Measurements from ENCODE around the gene MNX1.

The MNX1 gene

GRCh38 chr7:156963472-156963871 is 47.0 kb downstream of the MNX1 start:
- Histone ChIP-seq H3K27me3 (no peaks in the 10 kb centered on the region), H3K4me1 (no peaks in the 10 kb centered on the region), H3K9me3 (no peaks in the 10 kb centered on the region), H3K4me3 (ENCODE audit: low read depth, low read length) (no peak overlapping the region), H3K36me3 (peaks cover 93% of the 10 kb centered on the region)
- DNase-seq = no peak
- no peak for TF ChIP-seq CTCF (IDR thresholded peaks at IDR 0.05; ENCODE audit: low read depth, low read length)

GRCh38 chr7:156962897-156963296 is 47.6 kb downstream of the MNX1 start:
- no peak for TF ChIP-seq CTCF (IDR thresholded peaks at IDR 0.05; ENCODE audit: low read depth, low read length)
- Histone ChIP-seq H3K4me1 (no peaks in the 10 kb centered on the region), H3K9me3 (no peaks in the 10 kb centered on the region), H3K27me3 (no peaks in the 10 kb centered on the region), H3K4me3 (ENCODE audit: low read depth, low read length) (no peak overlapping the region), H3K36me3 (peaks cover 94% of the 10 kb centered on the region)
- no peak for DNase-seq

- H3K36me3 ChIP-seq = peaks cover 93% of the 10 kb centered on the region
- no peak for DNase-seq
- no peaks in the 10 kb centered on the region for H3K9me3 ChIP-seq
- no peaks in the 10 kb centered on the region for H3K27me3 ChIP-seq
- H3K4me3 ChIP-seq (ENCODE audit: low read depth, low read length) = no peak overlapping the region
- no peaks in the 10 kb centered on the region for H3K4me1 ChIP-seq
- no peak for TF ChIP-seq CTCF (IDR thresholded peaks at IDR 0.05; ENCODE audit: low read depth, low read length)
These were observed 48.3 kb downstream of the MNX1 start for GRCh38 chr7:156962145-156962544.

GRCh38 chr7:156956727-156957126 is 53.7 kb downstream of the MNX1 start:
- H3K4me3 ChIP-seq (ENCODE audit: low read depth, low read length) = no peak overlapping the region
- DNase-seq = no peak
- H3K9me3 ChIP-seq = no peaks in the 10 kb centered on the region
- H3K27me3 ChIP-seq = no peaks in the 10 kb centered on the region
- peaks cover 91% of the 10 kb centered on the region for H3K36me3 ChIP-seq
- no peak for TF ChIP-seq CTCF (IDR thresholded peaks at IDR 0.05; ENCODE audit: low read depth, low read length)
- peaks cover 3% of the 10 kb centered on the region; the same call in 1 of the 2 replicates for H3K4me1 ChIP-seq

GRCh38 chr7:156954941-156955340 is 55.5 kb downstream of the MNX1 start:
- H3K36me3 ChIP-seq = peaks cover 74% of the 10 kb centered on the region
- H3K9me3 ChIP-seq = no peaks in the 10 kb centered on the region
- TF ChIP-seq CTCF (IDR thresholded peaks at IDR 0.05; ENCODE audit: low read depth, low read length) = no peak
- peaks cover 3% of the 10 kb centered on the region; the same call in 1 of the 2 replicates for H3K4me1 ChIP-seq
- H3K4me3 ChIP-seq (ENCODE audit: low read depth, low read length) = no peak overlapping the region
- no peaks in the 10 kb centered on the region for H3K27me3 ChIP-seq
- no peak for DNase-seq
